OCI-LY3 (cell line): Measurements from ENCODE around the gene STRN3.
"Not testable (repeated sequence)": the region's sequence is repeated elsewhere in the genome, so short reads cannot be mapped to it uniquely, and the experiment has no call there.

Experiments used
- H2AFZ ChIP-seq: fragments of 200-600, 300-600 bp; shearing (Covaris generic); 2 replicates; pipeline ENCODE4 v1.6.0; 2014; ENCODE audit warnings: antibody characterized with exemption, low read depth, low read length
- H3K27ac ChIP-seq: fragments of 200-600, 300-600 bp; sonication (generic); 2 replicates; pipeline ENCODE4 v1.5.1; 2014; ENCODE audit warnings: mild to moderate bottlenecking, low read length, moderate library complexity, mixed read lengths
- H3K27me3 ChIP-seq: fragments of 200-600, 300-600 bp; sonication (generic); 2 replicates; pipeline ENCODE4 v1.6.1; 2014; ENCODE audit warnings: low read depth, low read length, mixed read lengths
- H3K36me3 ChIP-seq: fragments of 200-600, 300-600 bp; sonication (generic); replicated peaks from 2 replicates; pipeline ENCODE3; 2014; ENCODE audit warnings: low read depth, low read length, mixed read lengths
- H3K4me1 ChIP-seq: fragments of 300-600, 200-600 bp; sonication (generic); 2 replicates; pipeline ENCODE4 v1.6.1; 2014; ENCODE audit warnings: low read length, mixed read lengths
- H3K4me2 ChIP-seq: fragments of 200-600, 300-600 bp; sonication (generic); 2 replicates; pipeline ENCODE4 v1.6.1; 2014; ENCODE audit warnings: low read length, mixed read lengths
- H3K4me3 ChIP-seq: fragments of 300-600, 200-600 bp; sonication (generic); 2 replicates; pipeline ENCODE4 v1.5.1; 2014; ENCODE audit warnings: antibody characterized with exemption, mild to moderate bottlenecking, low read length, moderate library complexity
- H3K79me2 ChIP-seq: fragments of 300-600, 200-600 bp; shearing (Covaris generic); 2 replicates; pipeline ENCODE4 v1.6.1; 2014; ENCODE audit warnings: mild to moderate bottlenecking, low read length, mixed read lengths
- H3K9ac ChIP-seq: fragments of 300-600, 200-600 bp; shearing (Covaris generic); 2 replicates; pipeline ENCODE4 v1.6.0; 2014; ENCODE audit warnings: mild to moderate bottlenecking, low read length, moderate library complexity
- H3K9me3 ChIP-seq: fragments of 200-600, 300-600 bp; shearing (Covaris generic); 2 replicates; pipeline ENCODE4 v1.6.1; 2014; ENCODE audit warnings: low read length, mixed read lengths; ENCODE audit not compliant: insufficient read depth
- H4K20me1 ChIP-seq: fragments of 200-600, 300-600 bp; sonication (generic); 2 replicates; pipeline ENCODE4 v1.6.1; 2016; ENCODE audit warnings: low read length, mixed read lengths; ENCODE audit not compliant: insufficient read depth
- CTCF ChIP-seq: fragments of 200-600, 300-600 bp; sonication (generic); IDR thresholded peaks from 2 replicates; pipeline ENCODE4 v1.5.1; 2014; ENCODE audit warnings: antibody characterized with exemption, low read length, low read depth
- EZH2phosphoT487 ChIP-seq: fragments of 200-600 bp; shearing (Covaris generic); IDR thresholded peaks from 2 replicates; pipeline ENCODE4 v1.6.1; 2018; ENCODE audit warnings: antibody characterized with exemption, mixed run types, low read depth

STRN3 gene

GRCh38 chr14:31059152-31059924, 33.2 kb upstream of the STRN3 start:
- Histone ChIP-seq H3K4me2 (no peak overlapping the region), H3K9ac (no peak overlapping the region), H3K27ac (no peak overlapping the region), H3K9me3 (no peaks in the 10 kb centered on the region), H3K4me1 (no peaks in the 10 kb centered on the region), H3K27me3 (no peaks in the 10 kb centered on the region), H3K79me2 (no peaks in the 10 kb centered on the region), H3K4me3 (no peak overlapping the region), H4K20me1 (no peaks in the 10 kb centered on the region), H2AFZ (no peak overlapping the region), H3K36me3 (no peaks in the 10 kb centered on the region)
- TF ChIP-seq EZH2phosphoT487 (no peak), CTCF (no peak)

GRCh38 chr14:31057701-31058364, 31.7 kb upstream of the STRN3 start:
- TF ChIP-seq CTCF (no peak), EZH2phosphoT487 (no peak)
- H3K4me3 ChIP-seq: no peak overlapping the region
- no peak overlapping the region for H3K4me2 ChIP-seq
- H3K79me2 ChIP-seq: no peaks in the 10 kb centered on the region
- H4K20me1 ChIP-seq: no peaks in the 10 kb centered on the region
- H3K4me1 ChIP-seq: no peaks in the 10 kb centered on the region
- no peak overlapping the region for H2AFZ ChIP-seq
- no peaks in the 10 kb centered on the region for H3K36me3 ChIP-seq
- H3K27ac ChIP-seq: no peak overlapping the region
- no peak overlapping the region for H3K9ac ChIP-seq
- no peaks in the 10 kb centered on the region for H3K27me3 ChIP-seq
- no peaks in the 10 kb centered on the region for H3K9me3 ChIP-seq

GRCh38 chr14:31057035-31057434, 30.9 kb upstream of the STRN3 start:
- H3K4me2 ChIP-seq: no peak overlapping the region
- no peak overlapping the region for H3K27ac ChIP-seq
- no peaks in the 10 kb centered on the region for H3K9me3 ChIP-seq
- H3K27me3 ChIP-seq: no peaks in the 10 kb centered on the region
- H3K4me3 ChIP-seq: no peak overlapping the region
- H3K79me2 ChIP-seq: no peaks in the 10 kb centered on the region
- no peaks in the 10 kb centered on the region for H3K36me3 ChIP-seq
- no peak overlapping the region for H2AFZ ChIP-seq
- no peaks in the 10 kb centered on the region for H3K4me1 ChIP-seq
- no peaks in the 10 kb centered on the region for H4K20me1 ChIP-seq
- H3K9ac ChIP-seq: no peak overlapping the region
- no peak for TF ChIP-seq CTCF

GRCh38 chr14:31052905-31053586, 26.9 kb upstream of the STRN3 start:
- not testable (repeated sequence) for H3K79me2 ChIP-seq, H3K36me3 ChIP-seq, H3K9me3 ChIP-seq, H3K4me3 ChIP-seq, H3K4me1 ChIP-seq, H3K4me2 ChIP-seq, H4K20me1 ChIP-seq, H2AFZ ChIP-seq, H3K27ac ChIP-seq, H3K27me3 ChIP-seq, H3K9ac ChIP-seq
